Endothelial cell of umbilical vein (primary cell): ENCODE measurements around the gene HTR2B. TPM values are rescaled to one million over a fixed set of nuclear protein-coding genes. Genes with fewer than 3 reads are reported as not detected.

Experiments
- BruUV-seq: library from RNA; stranded (reverse); fragments of 400-500 nt; replicated peaks from 2 replicates; lab custom pipeline; 2021; lab: Mats Ljungman, UMichigan
- CTCF ChIA-PET: fragments of 300-600, 350-600 bp; sonication (Branson Sonifier 250); formaldehyde crosslinking; loops from one replicate; lab custom pipeline; 2021; ENCODE audit warnings: antibody characterized with exemption, inconsistent platforms; lab: Charles Lee
- POLR2A ChIA-PET: fragments of 300-600, 350-600 bp; sonication (Branson Sonifier 250); formaldehyde crosslinking; loops from one replicate; lab custom pipeline; 2021; ENCODE audit warnings: antibody characterized with exemption, inconsistent platforms; lab: Charles Lee
- DNase-seq: peaks from one replicate; pipeline ENCODE4 v3.0.0-alpha.2; 2011; ENCODE audit warnings: low read depth, low spot score
- FAIRE-seq: peaks from 2 replicates; lab custom pipeline; 2011; peaks lifted over from hg19 to GRCh38; lab: Jason Lieb, UNC
- H2AFZ ChIP-seq: 2 replicates; pipeline ENCODE4 v1.6.0; 2012; ENCODE audit warnings: low read depth, low read length, control low read depth, inconsistent platforms
- H3K27ac ChIP-seq: 2 replicates; pipeline ENCODE4 v1.5.1; 2011; ENCODE audit warnings: low read depth, mild to moderate bottlenecking, control low read depth, low read length, moderate library complexity; ENCODE audit not compliant: insufficient read depth
- H3K27me3 ChIP-seq, 2 experiments: 2 replicates each; pipeline versions ENCODE4 v1.6.0 to v1.6.1; 2011; ENCODE audit warnings: low read length in 2 of 2, mixed read lengths in 1 of 2; ENCODE audit not compliant: control insufficient read depth in 2 of 2, insufficient read depth in 2 of 2
- H3K36me3 ChIP-seq, 2 experiments: 2 replicates in 1 of 2; 3 replicates in 1 of 2; pipeline ENCODE4 v1.5.1; 2011; ENCODE audit warnings: low read length in 2 of 2, mild to moderate bottlenecking in 1 of 2, moderate library complexity in 1 of 2; ENCODE audit not compliant: control insufficient read depth in 2 of 2, insufficient read depth in 2 of 2; ENCODE audit errors: extremely low read depth in 1 of 2
- H3K4me1 ChIP-seq: 3 replicates; pipeline ENCODE4 v1.5.1; 2011; ENCODE audit warnings: mild to moderate bottlenecking, low read length; ENCODE audit not compliant: control insufficient read depth, insufficient read depth; ENCODE audit errors: extremely low read depth
- H3K4me2 ChIP-seq: 2 replicates; pipeline ENCODE4 v1.6.1; 2011; ENCODE audit warnings: low read length, control low read depth, mixed read lengths; ENCODE audit not compliant: insufficient read depth
- H3K4me3 ChIP-seq, 3 experiments: fragments of 200-600 bp in 1 of 3; sonication (generic), shearing (Covaris generic) in 1 of 3; replicated peaks in 1 of 3; 2 replicates each; pipeline ENCODE4 v1.5.1; 2011 to 2016; ENCODE audit warnings: control low read depth in 3 of 3, low read length in 3 of 3, mild to moderate bottlenecking in 2 of 3, inconsistent platforms in 1 of 3, low read depth in 1 of 3, moderate library complexity in 1 of 3; ENCODE audit not compliant: insufficient read depth in 1 of 3
- H3K79me2 ChIP-seq: 2 replicates; pipeline ENCODE4 v1.6.0; 2012; ENCODE audit warnings: low read length, inconsistent platforms; ENCODE audit not compliant: control insufficient read depth, insufficient read depth
- H3K9ac ChIP-seq: replicated peaks from 2 replicates; pipeline ENCODE3; 2011; ENCODE audit warnings: low read length, control low read depth; ENCODE audit not compliant: insufficient read depth; ENCODE audit errors: extremely low read depth
- H3K9me1 ChIP-seq: replicated peaks from 3 replicates; pipeline ENCODE4 v1.6.0; 2011; ENCODE audit warnings: mild to moderate bottlenecking, low read length; ENCODE audit not compliant: control insufficient read depth, insufficient read depth; ENCODE audit errors: extremely low read depth
- H3K9me3 ChIP-seq: replicated peaks from 2 replicates; pipeline ENCODE4 v1.5.1; 2012; ENCODE audit warnings: low read length, inconsistent platforms; ENCODE audit not compliant: control insufficient read depth, insufficient read depth
- H4K20me1 ChIP-seq: replicated peaks from 2 replicates; pipeline ENCODE3; 2011; ENCODE audit warnings: mild to moderate bottlenecking, low read length; ENCODE audit not compliant: control insufficient read depth, insufficient read depth; ENCODE audit errors: extremely low read depth
- EZH2 ChIP-seq: IDR thresholded peaks from 2 replicates; pipeline ENCODE4 v1.6.1; 2012; ENCODE audit warnings: borderline replicate concordance, low read depth, mild to moderate bottlenecking, moderate library complexity, low read length, inconsistent platforms; ENCODE audit not compliant: severe bottlenecking
- FOS ChIP-seq: IDR thresholded peaks from 2 replicates; pipeline ENCODE4 v1.6.1; 2011; ENCODE audit warnings: mild to moderate bottlenecking, low read length, moderate library complexity, borderline replicate concordance; ENCODE audit not compliant: insufficient read depth
- MYC ChIP-seq: IDR thresholded peaks from one replicate; pipeline ENCODE4 v1.6.1; 2011; ENCODE audit warnings: mild to moderate bottlenecking, low read depth, low read length
- POLR2A ChIP-seq: IDR thresholded peaks from 2 replicates; pipeline ENCODE4 v1.6.1; 2012; ENCODE audit warnings: low read depth, mild to moderate bottlenecking, control low read depth, low read length
- POLR2AphosphoS5 ChIP-seq: IDR thresholded peaks from 2 replicates; pipeline ENCODE4 v1.6.1; 2012; ENCODE audit warnings: low read depth, mild to moderate bottlenecking, control low read depth, low read length, moderate library complexity; ENCODE audit not compliant: insufficient read depth
- dilution Hi-C: fragments of 300-500 bp; cut with MboI; formaldehyde crosslinking; loops from one replicate; pipeline ENCODE4 v1.15.0; 2019; ENCODE audit warnings: low sequenced_read_pairs; ENCODE audit not compliant: extremely low pct_ligation_motif_present
- intact Hi-C: fragments of 100-400 bp; cut with micrococcal nuclease; formaldehyde crosslinking; loops from one replicate; pipeline ENCODE4 v1.10.0; 2022
- polyA plus RNA-seq, 4 experiments: library from polyadenylated mRNA; depleted of rRNA in 3 of 4; stranded (reverse) in 3 of 4; unstranded in 1 of 4; fragments of >200 nt; gene quantifications; 2 replicates each; pipeline versions ENCODE4 v1.2.1 to v1.2.3, GENCODE V29; 2011 to 2012; ENCODE audit warnings: missing spikeins in 1 of 4
- total RNA-seq: library from RNA; stranded (reverse); gene quantifications from 2 replicates; pipeline ENCODE4 v1.2.3, GENCODE V29; 2021
- TF ChIP-seq, protein P1 (sequence below): IDR thresholded peaks from 2 replicates; pipeline ENCODE4 v1.6.1; 2011; ENCODE audit not compliant: insufficient read depth, insufficient read length
- TF ChIP-seq, protein P2 (sequence below), 2 donors: IDR thresholded peaks; 1 replicate in 1 of 2; 2 replicates in 1 of 2; pipeline ENCODE4 v1.5.1; 2011; ENCODE audit warnings: low read length in 2 of 2, mild to moderate bottlenecking in 2 of 2, moderate library complexity in 2 of 2, control low read depth in 1 of 2, inconsistent platforms in 1 of 2, low read depth in 1 of 2; ENCODE audit not compliant: insufficient read depth in 1 of 2; ENCODE audit errors: extremely low read depth in 1 of 2

HTR2B gene
- total and polyA plus RNA-seq, 2 donors (not counting 3 experiments of a cell fraction or from before 2014, with no cell fraction given) = 0.88 to 0.93 TPM

DNA sequence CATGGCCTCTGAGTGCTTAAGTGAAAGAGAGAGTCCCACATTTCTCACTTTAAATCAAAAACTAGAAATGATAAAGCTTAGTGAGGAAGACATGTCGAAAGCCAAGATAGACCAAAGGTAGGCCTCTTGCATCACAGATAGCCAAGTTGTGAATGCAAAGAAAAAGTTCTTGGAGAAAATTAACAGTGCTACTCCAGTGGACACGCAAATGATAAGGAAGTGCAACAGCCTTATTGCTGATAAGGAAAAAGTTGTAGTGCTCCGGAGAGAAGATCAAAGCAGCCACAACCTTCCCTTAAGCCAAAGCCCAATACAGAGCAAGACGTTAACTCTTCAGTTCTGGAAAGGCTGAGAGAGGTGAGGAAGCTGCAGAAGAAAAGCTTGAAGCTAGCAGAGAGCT is 36.1 kb downstream of the HTR2B start:
- Histone ChIP-seq H2AFZ (no peak overlapping the region), H4K20me1 (no peaks in the 10 kb centered on the region), H3K9ac (no peak overlapping the region), H3K27me3 (no peaks in the 10 kb centered on the region), H3K9me1 (no peaks in the 10 kb centered on the region), H3K79me2 (peaks cover 2% of the 10 kb centered on the region), H3K4me1 (no peaks in the 10 kb centered on the region), H3K9me3 (no peaks in the 10 kb centered on the region), H3K36me3 (peaks cover 22 to 28% of the 10 kb centered on the region in 2 experiments), H3K4me3 (no peak overlapping the region), H3K27ac (no peak overlapping the region), H3K4me2 (no peak overlapping the region)
- TF ChIP-seq MYC = no peak
- no peak for TF ChIP-seq POLR2A
- TF ChIP-seq, protein P1, sequence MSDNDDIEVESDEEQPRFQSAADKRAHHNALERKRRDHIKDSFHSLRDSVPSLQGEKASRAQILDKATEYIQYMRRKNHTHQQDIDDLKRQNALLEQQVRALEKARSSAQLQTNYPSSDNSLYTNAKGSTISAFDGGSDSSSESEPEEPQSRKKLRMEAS = no peak
- TF ChIP-seq POLR2AphosphoS5 = no peak
- dilution Hi-C loops = loop anchor here (25.0 kb wide), 1 partner anchor 374 kb away; the partner anchor contains the start of gene NCL
- no TSS peak for BruUV-seq
- POLR2A ChIA-PET = no interaction called here
- CTCF ChIA-PET = interaction anchor here (1.0 to 1.5 kb wide), 3 partner anchors 12 to 138 kb away, joined by 3 to 5 read pairs (median 3); no protein-coding TSS in a partner anchor
- intact Hi-C loops = no loop called here
- DNase-seq = no peak
- no peak for FAIRE-seq

DNA sequence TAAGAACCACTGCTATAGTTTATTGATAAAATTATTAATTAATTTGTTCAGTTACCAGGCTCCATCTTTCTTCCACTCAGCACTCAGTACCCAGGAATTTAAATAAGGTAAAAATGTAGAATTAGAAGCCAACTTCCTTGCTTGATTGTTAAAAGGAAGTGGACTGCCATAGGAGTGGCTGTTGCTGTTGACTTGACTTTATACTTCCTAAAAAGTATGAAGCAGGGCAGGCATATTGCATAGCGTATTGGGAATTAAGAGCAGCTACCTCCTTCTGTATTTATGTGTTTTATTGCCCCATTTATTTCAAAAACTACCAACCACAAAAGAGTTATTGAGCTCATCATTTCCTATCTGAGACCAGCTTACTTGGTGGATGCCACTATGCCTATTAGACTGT is 40.3 kb downstream of the HTR2B start:
- CTCF ChIA-PET = no interaction called here

More for the DNA sequence above, 40.3 kb downstream of the HTR2B start:
- H3K9me1 ChIP-seq = no peaks in the 10 kb centered on the region
- POLR2A ChIA-PET = no interaction called here
- TF ChIP-seq, protein P2, sequence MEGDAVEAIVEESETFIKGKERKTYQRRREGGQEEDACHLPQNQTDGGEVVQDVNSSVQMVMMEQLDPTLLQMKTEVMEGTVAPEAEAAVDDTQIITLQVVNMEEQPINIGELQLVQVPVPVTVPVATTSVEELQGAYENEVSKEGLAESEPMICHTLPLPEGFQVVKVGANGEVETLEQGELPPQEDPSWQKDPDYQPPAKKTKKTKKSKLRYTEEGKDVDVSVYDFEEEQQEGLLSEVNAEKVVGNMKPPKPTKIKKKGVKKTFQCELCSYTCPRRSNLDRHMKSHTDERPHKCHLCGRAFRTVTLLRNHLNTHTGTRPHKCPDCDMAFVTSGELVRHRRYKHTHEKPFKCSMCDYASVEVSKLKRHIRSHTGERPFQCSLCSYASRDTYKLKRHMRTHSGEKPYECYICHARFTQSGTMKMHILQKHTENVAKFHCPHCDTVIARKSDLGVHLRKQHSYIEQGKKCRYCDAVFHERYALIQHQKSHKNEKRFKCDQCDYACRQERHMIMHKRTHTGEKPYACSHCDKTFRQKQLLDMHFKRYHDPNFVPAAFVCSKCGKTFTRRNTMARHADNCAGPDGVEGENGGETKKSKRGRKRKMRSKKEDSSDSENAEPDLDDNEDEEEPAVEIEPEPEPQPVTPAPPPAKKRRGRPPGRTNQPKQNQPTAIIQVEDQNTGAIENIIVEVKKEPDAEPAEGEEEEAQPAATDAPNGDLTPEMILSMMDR (IDR thresholded peaks at IDR 0.05; ENCODE audit: extremely low read depth in 1 of 2, insufficient read depth in 1 of 2, low read depth in 1 of 2, low read length in 2 of 2) = no peak
- TF ChIP-seq EZH2 = no peak
- TF ChIP-seq POLR2AphosphoS5 = no peak
- TF ChIP-seq POLR2A = no peak
- TF ChIP-seq, protein P1 = no peak
- no peak for TF ChIP-seq FOS
- H3K9ac ChIP-seq = no peak overlapping the region
- no peaks in the 10 kb centered on the region for H3K4me1 ChIP-seq
- no peaks in the 10 kb centered on the region for H3K79me2 ChIP-seq
- H3K36me3 ChIP-seq = peaks cover 32 to 37% of the 10 kb centered on the region in 2 experiments
- H2AFZ ChIP-seq = no peak overlapping the region
- H3K27me3 ChIP-seq = no peaks in the 10 kb centered on the region
- dilution Hi-C loops = loop anchor here (25.0 kb wide), 1 partner anchor 378 kb away; the partner anchor contains the start of gene NCL
- no peaks in the 10 kb centered on the region for H4K20me1 ChIP-seq
- no TSS peak for BruUV-seq
- no peaks in the 10 kb centered on the region for H3K9me3 ChIP-seq
- H3K4me2 ChIP-seq = no peak overlapping the region
- no peak for FAIRE-seq
- no peak overlapping the region for H3K27ac ChIP-seq
- intact Hi-C loops = no loop called here
- DNase-seq = no peak
- no peak overlapping the region for H3K4me3 ChIP-seq
